ENCODE measurements around the gene CABLES1.

The CABLES1 gene

DNA sequence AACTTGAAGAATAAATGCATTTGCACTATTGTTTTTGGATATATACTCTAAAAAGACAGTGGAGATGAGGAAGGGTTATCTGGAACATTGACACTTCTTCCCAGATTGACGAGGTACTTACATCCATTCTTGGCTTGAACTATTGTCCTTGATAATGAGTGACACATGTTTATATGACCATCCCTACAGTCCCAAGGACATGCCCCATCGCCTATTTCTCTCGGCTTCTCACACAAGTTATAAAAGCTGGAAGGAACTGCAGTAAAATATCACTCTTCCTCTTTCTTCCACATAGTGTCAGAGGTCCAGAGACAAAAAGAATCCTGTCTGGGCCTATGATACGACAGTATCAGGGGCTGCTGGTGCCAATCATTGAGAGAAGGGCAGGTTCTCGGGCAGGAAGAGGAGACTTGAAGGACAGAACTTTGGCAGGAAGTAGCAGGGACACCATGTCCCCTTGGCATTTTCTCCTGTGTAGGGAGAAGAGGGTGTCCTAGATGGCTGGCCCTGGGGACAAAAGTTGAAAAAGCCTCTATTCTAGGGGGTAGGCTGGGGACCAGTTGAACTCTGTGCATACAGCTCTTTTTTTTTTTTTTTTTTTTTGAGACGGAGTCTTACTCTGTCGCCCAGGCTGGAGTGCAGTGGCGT, 5.8 kb upstream of the CABLES1 start:
- H3K9me3 ChIP-seq (ENCODE audit: control insufficient read depth in 2 of 2, low read length in 2 of 2): no peaks in the 10 kb centered on the region
- no peak overlapping the region for H3K9ac ChIP-seq (ENCODE audit: low read depth in 1 of 2, low read length in 2 of 2)
- peaks cover 8 to 23% of the 10 kb centered on the region in 2 donors for H3K4me1 ChIP-seq (ENCODE audit: control insufficient read depth in 2 of 2, insufficient read depth in 2 of 2, low read length in 2 of 2)
- H3K36me3 ChIP-seq (ENCODE audit: control insufficient read depth in 2 of 2, insufficient read depth in 2 of 2, low read length in 2 of 2): no peaks in the 10 kb centered on the region
- peak overlapping the region; percentile 43 to 62 for H3K27ac ChIP-seq (ENCODE audit: low read depth in 2 of 2, low read length in 2 of 2)
- no peak overlapping the region for H3K4me3 ChIP-seq (ENCODE audit: low read length in 2 of 2)
- no peaks in the 10 kb centered on the region for H3K27me3 ChIP-seq (ENCODE audit: control insufficient read depth in 2 of 2, insufficient read depth in 2 of 2, low read length in 2 of 2)

DNA sequence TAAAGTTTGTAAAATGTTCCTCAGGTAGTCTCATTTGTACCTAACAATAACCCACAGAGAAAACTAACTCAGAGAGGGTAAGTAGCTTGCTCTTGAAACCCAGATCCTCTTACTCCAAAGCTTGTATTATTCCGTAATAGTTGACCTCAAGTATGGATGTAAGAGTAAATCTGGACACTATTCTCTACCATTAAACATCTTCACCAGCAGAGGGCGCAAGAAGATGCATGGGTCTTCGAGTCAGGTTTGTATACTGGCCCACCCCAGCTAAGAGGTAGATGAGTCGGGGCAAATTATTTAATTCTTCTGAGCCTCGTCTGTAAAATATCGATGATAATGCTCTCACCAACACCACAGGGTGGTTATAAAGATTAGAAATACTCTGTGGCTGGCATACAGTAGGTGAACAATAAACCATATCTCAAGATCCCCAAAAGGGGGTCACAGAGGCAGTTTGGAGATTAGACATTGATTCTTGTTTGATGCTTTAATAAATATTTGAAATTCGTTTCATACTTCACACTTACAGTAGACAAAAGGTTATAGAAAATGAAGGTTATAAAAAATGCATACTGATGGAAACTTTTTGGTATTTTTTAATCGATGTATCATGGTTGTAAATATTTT, 3.5 kb upstream of the CABLES1 start:
- H3K9me3 ChIP-seq (ENCODE audit: control insufficient read depth in 2 of 2, low read length in 2 of 2): no peaks in the 10 kb centered on the region
- H3K27me3 ChIP-seq (ENCODE audit: control insufficient read depth in 2 of 2, insufficient read depth in 2 of 2, low read length in 2 of 2): peaks cover 3 to 8% of the 10 kb centered on the region in 2 donors
- no peak overlapping the region for H3K9ac ChIP-seq (ENCODE audit: low read depth in 1 of 2, low read length in 2 of 2)
- no peak overlapping the region for H3K4me3 ChIP-seq (ENCODE audit: low read length in 2 of 2)
- no peak overlapping the region for H3K27ac ChIP-seq (ENCODE audit: low read depth in 2 of 2, low read length in 2 of 2)
- peaks cover 20 to 30% of the 10 kb centered on the region in 2 donors for H3K4me1 ChIP-seq (ENCODE audit: control insufficient read depth in 2 of 2, insufficient read depth in 2 of 2, low read length in 2 of 2)
- H3K36me3 ChIP-seq (ENCODE audit: control insufficient read depth in 2 of 2, insufficient read depth in 2 of 2, low read length in 2 of 2): no peaks in the 10 kb centered on the region

DNA sequence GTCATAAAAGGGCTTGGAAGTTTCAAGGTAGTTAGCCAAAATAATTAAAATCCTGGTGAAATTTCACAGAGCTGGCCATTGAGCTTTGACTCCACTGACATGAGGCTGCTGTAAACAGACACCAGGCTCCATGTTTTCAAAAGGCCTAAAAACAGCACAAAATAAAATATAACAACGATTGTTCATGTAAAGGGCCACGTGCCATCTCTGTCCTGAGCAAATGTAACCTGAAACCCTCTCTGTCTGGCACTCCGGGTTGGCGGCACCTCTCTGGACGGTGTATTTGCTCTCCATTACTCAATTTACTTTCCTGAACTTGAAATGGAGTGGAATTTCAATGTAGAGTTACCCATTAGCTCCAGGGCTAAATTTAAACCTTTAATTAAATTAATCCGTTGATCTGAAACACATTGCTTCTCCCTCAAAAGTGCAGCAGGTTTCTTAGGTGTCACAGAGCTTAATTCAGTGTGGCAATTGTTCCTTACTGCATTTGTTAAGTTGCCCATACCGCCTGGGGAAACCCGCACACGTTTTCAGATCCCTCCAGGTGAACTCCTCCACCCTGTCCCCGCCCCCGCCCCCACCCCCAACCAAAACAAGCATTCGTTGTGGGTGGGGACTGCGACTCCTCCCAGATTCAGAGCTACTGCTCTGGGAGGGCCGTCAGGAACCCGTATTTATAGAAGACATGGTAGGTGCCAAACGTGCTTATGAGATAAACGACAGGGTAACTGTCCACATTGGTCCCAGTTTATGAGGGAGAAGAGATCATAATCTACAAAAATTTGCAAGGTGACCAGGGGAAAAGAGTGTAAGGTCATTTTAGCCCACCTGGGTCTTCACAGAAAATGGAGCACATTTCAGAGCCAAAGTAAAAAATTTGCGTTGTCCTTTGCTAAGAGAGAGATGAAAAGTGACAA, 1.2 kb upstream of the CABLES1 start:
- peaks cover 17 to 31% of the 10 kb centered on the region in 2 donors for H3K4me1 ChIP-seq (ENCODE audit: control insufficient read depth in 2 of 2, insufficient read depth in 2 of 2, low read length in 2 of 2)
- no peaks in the 10 kb centered on the region for H3K36me3 ChIP-seq (ENCODE audit: control insufficient read depth in 2 of 2, insufficient read depth in 2 of 2, low read length in 2 of 2)
- peak overlapping the region in 1 of 2 donors; percentile 53 for H3K27ac ChIP-seq (ENCODE audit: low read depth in 2 of 2, low read length in 2 of 2)
- peak overlapping the region; percentile 55 to 69 for H3K4me3 ChIP-seq (ENCODE audit: low read length in 2 of 2)
- H3K27me3 ChIP-seq (ENCODE audit: control insufficient read depth in 2 of 2, insufficient read depth in 2 of 2, low read length in 2 of 2): peaks cover 15 to 16% of the 10 kb centered on the region in 2 donors
- H3K9me3 ChIP-seq (ENCODE audit: control insufficient read depth in 2 of 2, low read length in 2 of 2): no peaks in the 10 kb centered on the region
- H3K9ac ChIP-seq (ENCODE audit: low read depth in 1 of 2, low read length in 2 of 2): no peak overlapping the region

DNA sequence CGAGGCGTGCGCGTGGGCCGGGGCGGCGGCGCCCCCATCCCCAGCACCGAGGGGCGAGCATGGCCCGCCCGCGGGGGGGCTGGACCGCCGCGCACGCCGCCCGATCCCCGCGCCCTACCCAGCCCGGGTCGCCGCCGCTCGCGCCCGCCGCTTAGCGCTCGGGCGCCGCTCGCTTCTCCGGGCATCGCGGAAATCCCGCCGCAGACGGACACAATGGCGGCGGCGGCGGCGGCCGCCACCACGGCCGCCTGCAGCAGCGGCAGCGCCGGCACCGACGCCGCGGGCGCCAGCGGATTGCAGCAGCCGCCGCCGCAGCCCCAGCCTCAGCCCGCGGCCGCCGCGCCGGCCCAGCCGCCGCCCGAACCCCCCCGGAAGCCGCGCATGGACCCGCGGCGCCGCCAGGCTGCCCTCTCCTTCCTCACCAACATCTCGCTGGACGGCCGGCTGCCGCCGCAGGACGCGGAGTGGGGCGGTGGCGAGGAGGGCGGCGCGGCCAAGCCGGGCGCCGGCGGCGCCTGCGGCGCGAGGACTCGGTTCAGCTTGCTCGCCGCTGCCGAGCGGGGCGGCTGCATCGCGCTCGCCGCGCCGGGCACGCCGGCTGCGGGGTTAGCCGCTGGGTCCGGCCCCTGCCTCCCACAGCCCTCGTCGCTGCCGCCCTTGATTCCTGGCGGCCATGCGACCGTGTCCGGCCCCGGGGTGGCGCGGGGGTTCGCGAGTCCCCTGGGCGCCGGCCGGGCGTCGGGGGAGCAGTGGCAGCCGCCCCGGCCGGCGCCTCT, 453 bp downstream of the CABLES1 start:
- Histone ChIP-seq H3K27me3 (ENCODE audit: control insufficient read depth in 2 of 2, insufficient read depth in 2 of 2, low read length in 2 of 2) (peaks cover 15 to 16% of the 10 kb centered on the region in 2 donors), H3K4me1 (ENCODE audit: control insufficient read depth in 2 of 2, insufficient read depth in 2 of 2, low read length in 2 of 2) (peaks cover 17 to 25% of the 10 kb centered on the region in 2 donors), H3K9me3 (ENCODE audit: control insufficient read depth in 2 of 2, low read length in 2 of 2) (no peaks in the 10 kb centered on the region), H3K4me3 (ENCODE audit: low read length in 2 of 2) (peak overlapping the region; percentile 64 to 69), H3K9ac (ENCODE audit: low read depth in 1 of 2, low read length in 2 of 2) (peak overlapping the region in 1 of 2 donors; percentile 61), H3K27ac (ENCODE audit: low read depth in 2 of 2, low read length in 2 of 2) (peak overlapping the region; percentile 53 to 56), H3K36me3 (ENCODE audit: control insufficient read depth in 2 of 2, insufficient read depth in 2 of 2, low read length in 2 of 2) (no peaks in the 10 kb centered on the region)

DNA sequence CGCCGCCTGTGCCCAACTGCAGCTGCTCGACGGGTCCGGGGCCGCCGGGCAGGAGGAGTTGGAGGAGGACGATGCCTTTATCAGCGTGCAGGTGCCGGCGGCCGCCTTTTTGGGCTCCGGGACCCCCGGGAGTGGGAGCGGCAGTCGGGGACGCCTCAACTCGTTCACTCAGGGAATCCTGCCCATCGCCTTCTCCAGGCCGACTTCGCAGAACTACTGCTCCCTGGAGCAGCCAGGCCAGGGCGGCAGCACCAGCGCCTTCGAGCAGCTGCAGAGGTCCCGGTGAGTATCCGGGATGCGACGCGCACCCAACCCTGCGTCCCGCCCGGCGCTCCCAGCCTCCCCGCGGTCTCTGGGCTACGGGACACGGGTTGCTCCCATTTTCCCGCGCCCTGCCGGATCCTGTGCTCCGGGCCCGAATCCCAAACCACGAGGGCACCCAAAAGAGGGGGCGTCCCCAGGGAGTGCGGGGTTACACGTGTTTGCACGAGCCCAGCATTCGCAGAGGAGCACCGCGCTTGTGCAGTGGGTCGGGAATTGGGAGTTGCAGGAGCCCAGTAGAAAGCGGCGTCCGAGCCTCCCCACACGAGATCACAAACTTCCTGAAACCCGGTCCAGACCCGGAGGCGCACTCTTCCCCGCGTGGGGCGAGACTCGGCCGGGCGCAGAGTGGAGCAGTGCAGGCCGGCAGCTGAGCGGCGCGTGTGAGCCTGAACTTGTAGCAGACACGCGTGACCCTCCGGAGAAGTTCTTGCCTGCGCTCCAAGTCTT, 1.2 kb downstream of the CABLES1 start:
- Histone ChIP-seq H3K9ac (ENCODE audit: low read depth in 1 of 2, low read length in 2 of 2) (peak overlapping the region in 1 of 2 donors; percentile 58), H3K27me3 (ENCODE audit: control insufficient read depth in 2 of 2, insufficient read depth in 2 of 2, low read length in 2 of 2) (peaks cover 15 to 16% of the 10 kb centered on the region in 2 donors), H3K4me1 (ENCODE audit: control insufficient read depth in 2 of 2, insufficient read depth in 2 of 2, low read length in 2 of 2) (peaks cover 23 to 32% of the 10 kb centered on the region in 2 donors), H3K27ac (ENCODE audit: low read depth in 2 of 2, low read length in 2 of 2) (peak overlapping the region in 1 of 2 donors; percentile 6), H3K4me3 (ENCODE audit: low read length in 2 of 2) (peak overlapping the region; percentile 64 to 67), H3K36me3 (ENCODE audit: control insufficient read depth in 2 of 2, insufficient read depth in 2 of 2, low read length in 2 of 2) (no peaks in the 10 kb centered on the region), H3K9me3 (ENCODE audit: control insufficient read depth in 2 of 2, low read length in 2 of 2) (no peaks in the 10 kb centered on the region)

DNA sequence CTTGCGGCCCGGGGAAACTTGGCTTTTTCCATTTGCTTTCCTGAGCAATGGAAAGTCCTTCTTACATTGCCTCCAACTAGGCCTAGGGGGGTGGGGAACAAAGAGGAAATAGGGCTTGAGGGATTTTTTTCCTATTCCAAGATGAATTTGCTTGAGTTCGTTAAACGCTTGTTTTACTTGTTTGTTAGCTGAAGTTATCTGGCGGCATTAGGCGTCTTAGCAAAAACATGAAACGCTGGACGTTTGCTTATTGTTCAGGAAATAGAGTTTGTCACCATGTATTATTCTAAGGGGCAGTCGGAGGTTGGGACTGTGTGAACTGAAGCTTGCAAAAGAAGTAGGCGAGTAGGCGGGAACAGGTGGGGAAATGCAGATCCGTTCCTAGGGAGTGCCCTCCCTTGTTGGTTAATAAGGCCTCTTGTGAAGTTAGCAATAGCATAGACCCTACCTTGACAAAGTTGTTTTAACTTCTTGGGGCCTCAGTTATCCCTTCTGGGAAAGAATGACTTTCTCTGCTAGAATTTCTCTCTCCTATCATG, 1.9 kb downstream of the CABLES1 start:
- Histone ChIP-seq H3K4me3 (ENCODE audit: low read length in 2 of 2) (peak overlapping the region; percentile 64 to 67), H3K36me3 (ENCODE audit: control insufficient read depth in 2 of 2, insufficient read depth in 2 of 2, low read length in 2 of 2) (no peaks in the 10 kb centered on the region), H3K9ac (ENCODE audit: low read depth in 1 of 2, low read length in 2 of 2) (peak overlapping the region in 1 of 2 donors; percentile 58), H3K9me3 (ENCODE audit: control insufficient read depth in 2 of 2, low read length in 2 of 2) (no peaks in the 10 kb centered on the region), H3K27ac (ENCODE audit: low read depth in 2 of 2, low read length in 2 of 2) (no peak overlapping the region), H3K4me1 (ENCODE audit: control insufficient read depth in 2 of 2, insufficient read depth in 2 of 2, low read length in 2 of 2) (peaks cover 26 to 39% of the 10 kb centered on the region in 2 donors), H3K27me3 (ENCODE audit: control insufficient read depth in 2 of 2, insufficient read depth in 2 of 2, low read length in 2 of 2) (peaks cover 15 to 16% of the 10 kb centered on the region in 2 donors)

DNA sequence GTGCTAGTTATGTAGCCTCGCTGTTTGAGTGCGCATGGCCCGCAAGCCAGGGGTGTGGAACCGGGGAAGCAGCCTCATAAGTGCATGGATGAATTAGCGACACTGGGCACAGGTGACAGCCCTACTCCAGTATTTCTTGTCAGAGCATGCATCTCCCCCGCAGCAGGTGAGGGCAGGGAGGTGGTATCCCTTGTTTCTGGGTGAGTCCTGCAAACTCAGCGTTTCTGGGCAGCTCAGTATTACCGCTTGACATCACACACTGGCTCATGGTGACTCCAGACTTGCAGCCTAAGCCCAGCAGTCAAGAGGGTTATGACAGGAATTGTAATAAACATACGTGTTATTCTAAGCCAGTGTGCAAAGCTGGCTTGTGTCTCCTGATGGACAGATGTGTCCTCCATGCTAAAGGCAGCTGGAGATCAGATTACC, 2.5 kb downstream of the CABLES1 start:
- Histone ChIP-seq H3K4me3 (ENCODE audit: low read length in 2 of 2) (peak overlapping the region; percentile 64 to 67), H3K36me3 (ENCODE audit: control insufficient read depth in 2 of 2, insufficient read depth in 2 of 2, low read length in 2 of 2) (no peaks in the 10 kb centered on the region), H3K27me3 (ENCODE audit: control insufficient read depth in 2 of 2, insufficient read depth in 2 of 2, low read length in 2 of 2) (peaks cover 15 to 16% of the 10 kb centered on the region in 2 donors), H3K9ac (ENCODE audit: low read depth in 1 of 2, low read length in 2 of 2) (no peak overlapping the region), H3K9me3 (ENCODE audit: control insufficient read depth in 2 of 2, low read length in 2 of 2) (no peaks in the 10 kb centered on the region), H3K4me1 (ENCODE audit: control insufficient read depth in 2 of 2, insufficient read depth in 2 of 2, low read length in 2 of 2) (peaks cover 32 to 45% of the 10 kb centered on the region in 2 donors), H3K27ac (ENCODE audit: low read depth in 2 of 2, low read length in 2 of 2) (no peak overlapping the region)

DNA sequence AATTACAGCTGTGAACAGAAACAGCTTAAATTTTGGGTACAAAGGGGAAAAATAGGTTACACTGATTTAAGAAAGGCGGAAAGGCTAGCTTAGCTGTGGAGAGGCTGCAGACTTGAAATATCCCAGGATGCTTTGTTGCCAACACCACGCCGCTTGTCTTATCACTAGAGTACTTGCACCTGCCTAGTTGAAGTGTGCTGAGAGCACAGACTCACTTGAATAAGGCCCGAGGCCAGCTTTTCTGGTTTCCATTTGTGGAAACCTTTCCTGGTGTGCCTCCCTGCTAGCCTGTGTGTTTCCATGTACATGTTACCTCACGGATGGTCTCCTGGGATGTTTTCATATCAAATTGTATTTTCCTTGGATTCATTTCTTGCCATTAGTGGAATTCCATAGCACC, 3.2 kb downstream of the CABLES1 start:
- Histone ChIP-seq H3K36me3 (ENCODE audit: control insufficient read depth in 2 of 2, insufficient read depth in 2 of 2, low read length in 2 of 2) (no peaks in the 10 kb centered on the region), H3K4me1 (ENCODE audit: control insufficient read depth in 2 of 2, insufficient read depth in 2 of 2, low read length in 2 of 2) (peaks cover 37 to 52% of the 10 kb centered on the region in 2 donors), H3K27ac (ENCODE audit: low read depth in 2 of 2, low read length in 2 of 2) (no peak overlapping the region), H3K27me3 (ENCODE audit: control insufficient read depth in 2 of 2, insufficient read depth in 2 of 2, low read length in 2 of 2) (peaks cover 15 to 16% of the 10 kb centered on the region in 2 donors), H3K4me3 (ENCODE audit: low read length in 2 of 2) (no peak overlapping the region), H3K9me3 (ENCODE audit: control insufficient read depth in 2 of 2, low read length in 2 of 2) (no peaks in the 10 kb centered on the region), H3K9ac (ENCODE audit: low read depth in 1 of 2, low read length in 2 of 2) (no peak overlapping the region)

Measured in mucosa of rectum (tissue), 2 donors.